ENCODE data around the gene ZFR. TPM values are rescaled to one million over a fixed set of nuclear protein-coding genes. Genes with fewer than 3 reads are reported as not detected.

ZFR gene
- total RNA-seq, 1 experiment from 2014 or later = 62.4 TPM

GRCh38 chr5:32387211-32387610 lies 57.3 kb downstream of the ZFR start:
- DNase-seq = no peak
- Mint-ChIP-seq H3K36me3 (ENCODE audit: insufficient read depth in 1 of 3, low read depth in 3 of 3) (peaks cover 26 to 75% (median 74%) of the 10 kb centered on the region in 3 experiments; a peak in 6 of 7 replicates), H3K27me3 (ENCODE audit: low read depth) (no peaks in the 10 kb centered on the region), H3K4me1 (no peaks in the 10 kb centered on the region), H3K27ac (no peak overlapping the region), H3K9me3 (no peaks in the 10 kb centered on the region), H3K4me3 (no peak overlapping the region)
- Histone ChIP-seq H2BK5ac (ENCODE audit: insufficient read length, low read length) (no peak overlapping the region), H2BK120ac (ENCODE audit: low read depth, low read length, poor library complexity, severe bottlenecking) (no peak overlapping the region), H2AK5ac (ENCODE audit: insufficient read length, low read length) (no peak overlapping the region), H2BK12ac (ENCODE audit: insufficient read length, low read depth, low read length) (no peak overlapping the region), H3K14ac (ENCODE audit: insufficient read depth, low read length) (no peak overlapping the region), H4K8ac (replicated peaks; ENCODE audit: insufficient read length, low read depth, low read length) (no peak overlapping the region), H2AFZ (ENCODE audit: low read length) (no peak overlapping the region), H4K5ac (ENCODE audit: insufficient read length, low read depth, low read length) (no peak overlapping the region), H3K79me1 (ENCODE audit: insufficient read depth, low read depth, low read length, poor library complexity, severe bottlenecking) (no peaks in the 10 kb centered on the region), H3K56ac (ENCODE audit: insufficient read length, low read depth, low read length) (no peak overlapping the region), H3K4ac (ENCODE audit: low read depth, low read length) (no peak overlapping the region), H3K9ac (ENCODE audit: extremely low read depth, insufficient read length, low read length) (no peak overlapping the region), H3K9me3 (ENCODE audit: control insufficient read depth, low read depth, low read length) (no peaks in the 10 kb centered on the region), H3T11ph (ENCODE audit: low read length) (no peak overlapping the region), H3K4me2 (ENCODE audit: insufficient read depth, insufficient read length, low read length) (no peak overlapping the region), H3K4me1 (ENCODE audit: insufficient read depth, low read length) (no peaks in the 10 kb centered on the region), H3K23me2 (ENCODE audit: insufficient read length, low read depth, low read length, poor library complexity, severe bottlenecking) (no peaks in the 10 kb centered on the region), H3K27ac (ENCODE audit: insufficient read length, low read depth, low read length) (no peak overlapping the region), H3K18ac (ENCODE audit: insufficient read length, low read depth, low read length) (no peak overlapping the region), H3K27me3 (ENCODE audit: insufficient read depth, low read length) (no peaks in the 10 kb centered on the region), H3K23ac (ENCODE audit: insufficient read length, low read depth, low read length) (no peak overlapping the region), H2BK15ac (ENCODE audit: low read depth, low read length) (no peak overlapping the region), H2BK20ac (ENCODE audit: low read depth, low read length, poor library complexity, severe bottlenecking) (no peak overlapping the region), H4K91ac (ENCODE audit: insufficient read length, low read depth, low read length) (no peak overlapping the region), H3K79me2 (ENCODE audit: insufficient read depth, low read length) (no peaks in the 10 kb centered on the region), H4K20me1 (ENCODE audit: control insufficient read depth, insufficient read depth, insufficient read length) (no peaks in the 10 kb centered on the region)
- no peak for TF ChIP-seq CTCF (conservative IDR thresholded peaks at IDR 0.05)
- WGBS (ENCODE audit: extremely low coverage, insufficient read length, low lambda C conversion rate) = no CpG with 5 or more reads among the region's 3 CpGs
